ENCODE measurements around the gene APLF. TPM values are rescaled to one million over a fixed set of nuclear protein-coding genes. Genes with fewer than 3 reads are reported as not detected.

Gene APLF
- total RNA-seq, 1 donor, result 10.5 TPM

DNA sequence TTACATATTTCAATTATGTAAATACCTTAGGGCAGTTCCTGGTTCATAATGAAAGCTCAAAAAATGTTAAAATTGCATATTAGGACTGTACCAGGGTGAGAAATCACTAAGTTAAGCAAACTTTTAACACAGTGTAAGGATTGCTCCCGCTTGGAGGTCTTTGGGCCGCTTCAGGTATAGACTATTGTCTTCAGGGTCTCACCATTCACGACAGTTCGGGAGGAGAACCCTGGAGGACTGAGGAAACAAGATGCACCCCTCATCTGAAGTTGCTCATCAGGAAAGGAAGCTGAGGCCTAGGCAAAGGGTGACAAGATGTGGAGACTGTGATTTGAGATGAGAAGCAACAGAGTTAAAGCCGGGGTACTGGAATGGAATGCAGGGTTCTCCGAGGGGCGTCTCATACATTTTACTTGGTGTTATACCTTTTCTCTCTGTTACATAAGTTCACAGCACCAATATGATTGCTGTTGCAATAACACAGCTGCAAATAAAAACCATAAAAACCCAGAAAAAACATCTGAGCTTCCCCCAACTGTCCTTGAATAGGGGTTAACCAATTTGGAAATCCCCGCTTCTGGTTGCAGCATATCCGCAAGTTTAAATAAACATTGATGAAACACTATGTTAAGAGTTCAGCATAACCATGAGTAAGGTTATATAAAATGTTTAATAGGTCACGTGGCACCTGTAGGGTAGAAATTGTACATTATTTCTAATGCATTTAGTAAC lies 40.4 kb upstream of the APLF start:
- Histone ChIP-seq H3K27ac (ENCODE audit: low read depth, low read length) (no peak overlapping the region), H4K20me1 (ENCODE audit: insufficient read depth, low read length) (no peaks in the 10 kb centered on the region), H3K9me3 (ENCODE audit: low read depth, low read length) (no peaks in the 10 kb centered on the region), H3K4me3 (ENCODE audit: insufficient read depth, low read length) (no peak overlapping the region), H3K27me3 (ENCODE audit: insufficient read depth, low read length) (no peaks in the 10 kb centered on the region), H3K36me3 (ENCODE audit: insufficient read depth, low read length) (no peaks in the 10 kb centered on the region), H2AFZ (ENCODE audit: low read length) (peak overlapping the region; percentile 20), H3K79me2 (ENCODE audit: insufficient read depth, low read length) (no peaks in the 10 kb centered on the region), H3K4me2 (ENCODE audit: insufficient read depth, low read length) (no peak overlapping the region), H3K4me1 (ENCODE audit: insufficient read depth, low read length) (peaks cover 13% of the 10 kb centered on the region)
- DNase-seq (ENCODE audit: insufficient read length, low spot score, missing footprints), result no peak
- TF ChIP-seq, protein P1, sequence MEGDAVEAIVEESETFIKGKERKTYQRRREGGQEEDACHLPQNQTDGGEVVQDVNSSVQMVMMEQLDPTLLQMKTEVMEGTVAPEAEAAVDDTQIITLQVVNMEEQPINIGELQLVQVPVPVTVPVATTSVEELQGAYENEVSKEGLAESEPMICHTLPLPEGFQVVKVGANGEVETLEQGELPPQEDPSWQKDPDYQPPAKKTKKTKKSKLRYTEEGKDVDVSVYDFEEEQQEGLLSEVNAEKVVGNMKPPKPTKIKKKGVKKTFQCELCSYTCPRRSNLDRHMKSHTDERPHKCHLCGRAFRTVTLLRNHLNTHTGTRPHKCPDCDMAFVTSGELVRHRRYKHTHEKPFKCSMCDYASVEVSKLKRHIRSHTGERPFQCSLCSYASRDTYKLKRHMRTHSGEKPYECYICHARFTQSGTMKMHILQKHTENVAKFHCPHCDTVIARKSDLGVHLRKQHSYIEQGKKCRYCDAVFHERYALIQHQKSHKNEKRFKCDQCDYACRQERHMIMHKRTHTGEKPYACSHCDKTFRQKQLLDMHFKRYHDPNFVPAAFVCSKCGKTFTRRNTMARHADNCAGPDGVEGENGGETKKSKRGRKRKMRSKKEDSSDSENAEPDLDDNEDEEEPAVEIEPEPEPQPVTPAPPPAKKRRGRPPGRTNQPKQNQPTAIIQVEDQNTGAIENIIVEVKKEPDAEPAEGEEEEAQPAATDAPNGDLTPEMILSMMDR (IDR thresholded peaks at IDR 0.05; ENCODE audit: extremely low read depth, low read depth, low read length), result no peak

DNA sequence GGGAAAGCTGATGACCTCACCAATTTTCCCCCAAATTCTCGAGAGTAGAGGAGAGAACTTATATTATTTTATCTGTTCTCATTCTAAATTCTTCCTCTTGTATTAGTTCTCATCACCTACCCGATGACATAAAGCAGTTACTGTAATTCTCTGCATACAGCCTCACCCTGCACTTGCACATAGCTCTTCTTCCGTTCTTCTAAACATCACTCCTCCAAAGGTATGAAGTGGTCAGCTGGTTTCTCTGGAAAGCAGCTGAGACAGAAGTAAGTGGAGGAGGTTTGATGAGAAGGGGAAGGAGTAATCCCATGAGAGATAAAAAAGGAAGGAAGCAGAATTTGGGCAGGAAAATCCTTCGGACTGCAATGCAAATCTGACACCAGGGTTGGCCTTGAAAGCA lies 39.3 kb upstream of the APLF start:
- Histone ChIP-seq H4K20me1 (ENCODE audit: insufficient read depth, low read length) (no peaks in the 10 kb centered on the region), H3K4me1 (ENCODE audit: insufficient read depth, low read length) (peaks cover 13% of the 10 kb centered on the region), H3K9me3 (ENCODE audit: low read depth, low read length) (no peaks in the 10 kb centered on the region), H3K27ac (ENCODE audit: low read depth, low read length) (no peak overlapping the region), H3K79me2 (ENCODE audit: insufficient read depth, low read length) (no peaks in the 10 kb centered on the region), H3K4me2 (ENCODE audit: insufficient read depth, low read length) (no peak overlapping the region), H2AFZ (ENCODE audit: low read length) (no peak overlapping the region), H3K36me3 (ENCODE audit: insufficient read depth, low read length) (no peaks in the 10 kb centered on the region), H3K27me3 (ENCODE audit: insufficient read depth, low read length) (no peaks in the 10 kb centered on the region), H3K4me3 (ENCODE audit: insufficient read depth, low read length) (no peak overlapping the region)
- no peak for DNase-seq (ENCODE audit: insufficient read length, low spot score, missing footprints)
- TF ChIP-seq, protein P1 (IDR thresholded peaks at IDR 0.05; ENCODE audit: extremely low read depth, low read depth, low read length), result no peak

DNA sequence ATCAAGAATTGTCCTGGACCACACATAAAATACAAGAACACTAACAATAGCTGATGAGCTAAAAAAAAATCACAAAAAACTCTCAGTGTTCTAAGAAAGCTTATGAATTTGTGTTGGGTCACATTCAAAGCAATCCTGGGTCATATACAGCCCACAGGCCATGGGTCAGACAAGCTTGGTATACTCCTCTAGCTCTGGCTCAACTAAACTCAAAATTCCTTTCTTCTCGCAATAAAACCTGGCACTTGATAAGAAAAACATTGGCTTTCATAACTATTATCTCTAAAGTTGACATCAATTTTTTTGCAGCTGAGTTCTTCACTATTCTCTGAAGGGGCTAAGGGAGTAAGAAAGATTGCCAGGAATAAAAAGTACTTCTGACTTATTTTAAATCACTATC lies 38.6 kb upstream of the APLF start:
- Histone ChIP-seq H3K4me1 (ENCODE audit: insufficient read depth, low read length) (peaks cover 13% of the 10 kb centered on the region), H3K36me3 (ENCODE audit: insufficient read depth, low read length) (no peaks in the 10 kb centered on the region), H3K79me2 (ENCODE audit: insufficient read depth, low read length) (no peaks in the 10 kb centered on the region), H3K27ac (ENCODE audit: low read depth, low read length) (no peak overlapping the region), H3K4me3 (ENCODE audit: insufficient read depth, low read length) (no peak overlapping the region), H3K27me3 (ENCODE audit: insufficient read depth, low read length) (no peaks in the 10 kb centered on the region), H4K20me1 (ENCODE audit: insufficient read depth, low read length) (no peaks in the 10 kb centered on the region), H2AFZ (ENCODE audit: low read length) (no peak overlapping the region), H3K9me3 (ENCODE audit: low read depth, low read length) (no peaks in the 10 kb centered on the region), H3K4me2 (ENCODE audit: insufficient read depth, low read length) (no peak overlapping the region)
- DNase-seq (ENCODE audit: insufficient read length, low spot score, missing footprints), result no peak
- TF ChIP-seq, protein P1 (IDR thresholded peaks at IDR 0.05; ENCODE audit: extremely low read depth, low read depth, low read length), result no peak

DNA sequence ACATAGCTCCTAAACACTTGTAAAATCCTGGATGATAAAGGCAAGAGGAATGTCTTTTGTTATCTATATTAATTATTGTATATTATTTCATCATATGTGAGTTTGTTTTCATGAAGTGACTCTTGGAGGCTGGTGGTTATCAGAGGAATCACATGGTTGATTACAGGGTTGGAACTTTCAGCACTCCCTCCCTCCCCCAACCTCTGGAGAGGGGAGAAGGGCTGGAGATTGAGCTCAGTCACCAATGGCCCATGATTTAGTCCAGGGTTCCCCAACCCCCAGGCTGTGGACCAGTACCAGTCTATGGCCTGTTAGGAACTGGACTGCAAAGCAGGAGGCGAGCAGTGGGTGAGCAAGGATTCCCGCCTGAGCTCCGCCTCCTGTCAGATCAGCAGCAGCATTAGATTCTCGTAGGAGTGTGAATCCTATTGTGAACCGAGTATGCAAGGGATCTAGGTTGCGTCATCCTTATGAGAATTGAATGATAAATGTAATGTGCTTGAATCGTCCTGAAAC lies 38.0 kb upstream of the APLF start:
- TF ChIP-seq, protein P1 (IDR thresholded peaks at IDR 0.05; ENCODE audit: extremely low read depth, low read depth, low read length), result no peak
- Histone ChIP-seq H3K79me2 (ENCODE audit: insufficient read depth, low read length) (no peaks in the 10 kb centered on the region), H3K27ac (ENCODE audit: low read depth, low read length) (no peak overlapping the region), H3K36me3 (ENCODE audit: insufficient read depth, low read length) (no peaks in the 10 kb centered on the region), H3K4me1 (ENCODE audit: insufficient read depth, low read length) (peaks cover 13% of the 10 kb centered on the region), H2AFZ (ENCODE audit: low read length) (no peak overlapping the region), H3K9me3 (ENCODE audit: low read depth, low read length) (no peaks in the 10 kb centered on the region), H4K20me1 (ENCODE audit: insufficient read depth, low read length) (no peaks in the 10 kb centered on the region), H3K27me3 (ENCODE audit: insufficient read depth, low read length) (no peaks in the 10 kb centered on the region), H3K4me2 (ENCODE audit: insufficient read depth, low read length) (no peak overlapping the region), H3K4me3 (ENCODE audit: insufficient read depth, low read length) (no peak overlapping the region)
- DNase-seq (ENCODE audit: insufficient read length, low spot score, missing footprints), result no peak
